Lower leg skin (tissue), 4 donors: ENCODE measurements around the gene TIMP4. TPM values are rescaled to one million over a fixed set of nuclear protein-coding genes. Genes with fewer than 3 reads are reported as not detected.

ENCODE experiments used
- DNase-seq, 2 donors: peaks; one replicate each; pipeline ENCODE4 v3.0.0-alpha.2; 2019; ENCODE audit warnings: low spot score in 2 of 2
- H3K4me3 ChIP-seq: fragments of 200-600 bp; sonication (generic); 2 replicates; pipeline ENCODE4 v1.5.1; 2017; ENCODE audit warnings: mild to moderate bottlenecking, low read depth; ENCODE audit not compliant: poor library complexity, severe bottlenecking
- POLR2A ChIP-seq, 2 donors: fragments of 450-650 bp; IDR thresholded peaks; one replicate each; pipeline ENCODE4 v1.6.1; 2016 to 2017; ENCODE audit warnings: antibody characterized with exemption in 2 of 2, mild to moderate bottlenecking in 1 of 2, moderate library complexity in 1 of 2
- WGBS, 2 donors: methylation state at CpG; one replicate each; pipeline ENCODE4 v1.1.5; 2018; 5-methylcytosine and 5-hydroxymethylcytosine counted together
- intact Hi-C: fragments of 100-400 bp; cut with DNase I; formaldehyde crosslinking; loops from one replicate; pipeline ENCODE4 v1.15.0; 2023; ENCODE audit warnings: low total_unique reads
- total RNA-seq, 4 donors: library from RNA; depleted of rRNA; stranded (reverse); fragments of >200 nt; gene quantifications; one replicate each; pipeline ENCODE4 v1.1.0, GENCODE V29; 2016
- TF ChIP-seq, protein P1 (sequence below), 3 donors: fragments of 450-650 bp; IDR thresholded peaks; one replicate each; pipeline ENCODE4 v1.5.1; 2016; ENCODE audit warnings: antibody characterized with exemption in 3 of 3, mild to moderate bottlenecking in 3 of 3, moderate library complexity in 2 of 3

Gene TIMP4
- total RNA-seq, 4 donors from 2014 or later, result 5.2 to 16.5 (median 14.4) TPM

- intact Hi-C loops, result no loop called here
- no peak for TF ChIP-seq POLR2A (IDR thresholded peaks at IDR 0.05)
- TF ChIP-seq, protein P1, sequence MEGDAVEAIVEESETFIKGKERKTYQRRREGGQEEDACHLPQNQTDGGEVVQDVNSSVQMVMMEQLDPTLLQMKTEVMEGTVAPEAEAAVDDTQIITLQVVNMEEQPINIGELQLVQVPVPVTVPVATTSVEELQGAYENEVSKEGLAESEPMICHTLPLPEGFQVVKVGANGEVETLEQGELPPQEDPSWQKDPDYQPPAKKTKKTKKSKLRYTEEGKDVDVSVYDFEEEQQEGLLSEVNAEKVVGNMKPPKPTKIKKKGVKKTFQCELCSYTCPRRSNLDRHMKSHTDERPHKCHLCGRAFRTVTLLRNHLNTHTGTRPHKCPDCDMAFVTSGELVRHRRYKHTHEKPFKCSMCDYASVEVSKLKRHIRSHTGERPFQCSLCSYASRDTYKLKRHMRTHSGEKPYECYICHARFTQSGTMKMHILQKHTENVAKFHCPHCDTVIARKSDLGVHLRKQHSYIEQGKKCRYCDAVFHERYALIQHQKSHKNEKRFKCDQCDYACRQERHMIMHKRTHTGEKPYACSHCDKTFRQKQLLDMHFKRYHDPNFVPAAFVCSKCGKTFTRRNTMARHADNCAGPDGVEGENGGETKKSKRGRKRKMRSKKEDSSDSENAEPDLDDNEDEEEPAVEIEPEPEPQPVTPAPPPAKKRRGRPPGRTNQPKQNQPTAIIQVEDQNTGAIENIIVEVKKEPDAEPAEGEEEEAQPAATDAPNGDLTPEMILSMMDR (IDR thresholded peaks at IDR 0.05), result no peak
- peak in 1 of 2 donors; percentile 77 for DNase-seq
Measured at GRCh38 chr3:12182687-12183441, 24.2 kb upstream of the TIMP4 start.

DNA sequence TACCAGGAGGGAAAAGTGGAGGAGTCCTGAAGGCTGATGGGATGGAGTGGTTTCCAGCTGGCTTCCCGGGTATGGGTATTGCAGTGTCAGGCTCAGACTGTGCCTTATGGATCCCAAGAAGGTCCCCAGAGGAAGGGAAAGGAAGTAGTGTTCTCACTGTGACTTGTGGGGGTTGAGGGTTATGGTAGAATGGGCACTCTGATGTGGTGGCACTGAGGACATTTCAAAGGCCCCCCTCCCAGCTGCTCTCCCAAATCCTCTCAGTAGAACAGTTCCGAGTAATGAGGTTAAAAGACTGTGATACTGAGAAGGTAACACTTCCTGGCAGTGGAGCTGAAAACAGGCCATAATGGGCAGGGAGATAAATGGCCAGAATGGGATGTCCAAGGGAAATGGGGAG, 23.1 kb upstream of the TIMP4 start:
- WGBS, 2 donors, result 86 to 90% methylated on average over 2 of the region's 2 CpGs
- H3K4me3 ChIP-seq, result no peak overlapping the region
- TF ChIP-seq POLR2A (IDR thresholded peaks at IDR 0.05), result no peak
- TF ChIP-seq, protein P1 (IDR thresholded peaks at IDR 0.05), result no peak
- DNase-seq, result peak in 1 of 2 donors; percentile 59
- intact Hi-C loops, result no loop called here

More at GRCh38 chr3:12182687-12183441, 24.2 kb upstream of the TIMP4 start:
- WGBS, 2 donors, result 91 to 93% methylated on average over 16 of the region's 16 CpGs
- H3K4me3 ChIP-seq, result no peak overlapping the region

DNA sequence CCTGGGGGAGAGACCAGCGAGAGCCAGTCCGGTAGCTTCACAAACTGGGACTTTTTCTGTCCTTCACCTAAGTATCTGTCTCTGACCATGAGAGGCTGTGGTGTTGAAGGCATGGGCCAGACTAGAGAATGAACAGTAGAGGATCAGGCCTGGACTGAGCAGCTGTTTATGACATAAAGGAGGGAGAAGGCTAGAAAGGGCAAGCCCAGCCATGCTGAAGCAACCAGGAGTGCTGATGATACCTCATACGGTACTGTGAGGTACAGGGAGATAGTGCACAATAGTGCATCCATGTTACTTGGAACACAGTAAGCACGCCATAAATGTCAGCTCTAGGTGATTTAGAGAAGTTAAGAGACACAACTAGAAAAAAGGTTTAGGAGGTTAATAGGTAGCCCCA, 22.6 kb upstream of the TIMP4 start:
- WGBS, 2 donors, result 89 to 93% methylated on average over 4 of the region's 4 CpGs
- intact Hi-C loops, result no loop called here
- TF ChIP-seq, protein P1 (IDR thresholded peaks at IDR 0.05), result no peak

DNA sequence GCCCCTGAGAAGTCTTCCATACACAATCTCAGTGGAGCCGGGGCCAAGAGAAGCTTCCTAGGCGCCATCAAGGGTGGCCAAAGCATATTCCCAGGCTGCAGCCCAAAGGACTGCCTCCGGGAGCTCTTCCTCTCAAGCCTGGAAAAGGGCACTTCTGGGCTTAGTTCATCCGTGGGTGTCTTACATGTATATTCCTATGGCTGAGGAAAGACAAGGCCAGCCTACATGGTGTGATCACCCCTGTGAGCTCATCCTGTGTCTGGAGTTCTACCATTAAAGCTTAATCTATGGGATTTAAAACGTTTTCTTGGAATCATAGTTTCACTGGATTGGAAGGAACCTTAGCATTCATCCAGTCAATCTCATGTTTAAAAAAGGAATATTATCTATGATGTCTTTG, 21.9 kb upstream of the TIMP4 start:
- 82% methylated on average over 5 of the region's 5 CpGs for WGBS, 2 donors
- intact Hi-C loops, result no loop called here
- no peak for DNase-seq
- no peak for TF ChIP-seq POLR2A (IDR thresholded peaks at IDR 0.05)
- TF ChIP-seq, protein P1 (IDR thresholded peaks at IDR 0.05), result no peak
- H3K4me3 ChIP-seq, result no peak overlapping the region

More for the DNA sequence above, 22.6 kb upstream of the TIMP4 start:
- no peak overlapping the region for H3K4me3 ChIP-seq
- no peak for DNase-seq

DNA sequence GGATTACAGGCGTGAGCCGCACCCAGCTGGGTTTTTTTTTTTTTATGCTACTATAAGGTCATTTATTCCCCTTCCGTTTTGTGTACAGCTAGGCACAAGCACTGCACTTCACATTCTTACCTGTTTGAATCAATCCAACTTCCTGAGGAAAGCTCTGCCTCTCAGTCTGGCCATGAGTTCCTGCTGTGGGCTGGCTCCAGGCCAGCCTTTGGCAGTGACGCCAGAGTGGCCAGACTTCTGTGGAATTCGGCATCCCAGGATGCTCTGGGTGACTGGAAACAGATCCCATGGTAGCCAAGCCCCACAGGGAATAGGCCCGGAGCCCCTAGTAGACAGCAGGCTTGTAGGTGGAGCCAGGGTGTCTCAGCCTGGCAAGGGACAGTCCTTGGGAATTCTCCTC, 21.5 kb upstream of the TIMP4 start:
- TF ChIP-seq, protein P1 (IDR thresholded peaks at IDR 0.05), result no peak
- no peak for TF ChIP-seq POLR2A (IDR thresholded peaks at IDR 0.05)
- intact Hi-C loops, result no loop called here
- WGBS, 2 donors, result 54 to 73% methylated on average over 6 of the region's 6 CpGs
- peak in 1 of 2 donors; percentile 85 for DNase-seq
- H3K4me3 ChIP-seq, result no peak overlapping the region
